GM21619 (cell line): Measurements from ENCODE around the gene STX1B.
"Not testable (repeated sequence)": the region's sequence is repeated elsewhere in the genome, so short reads cannot be mapped to it uniquely, and the experiment has no call there.

Experiments
- ATAC-seq: cut with Tn5 transposase; IDR thresholded peaks from one replicate; pipeline ENCODE4 v1.9.1; 2021; ENCODE audit not compliant: unreplicated experiment

Gene STX1B

GRCh38 chr16:30953511-30954124 is 56.8 kb downstream of the STX1B start:
- ATAC-seq, result no peak

- no peak for ATAC-seq
These were observed 57.3 kb downstream of the STX1B start for GRCh38 chr16:30953111-30953510.

- no peak for ATAC-seq
These were observed 58.7 kb downstream of the STX1B start for GRCh38 chr16:30951750-30952149.

- no peak for ATAC-seq
These were observed 59.2 kb downstream of the STX1B start for GRCh38 chr16:30951193-30951592.

GRCh38 chr16:30950516-30951065 is 59.8 kb downstream of the STX1B start:
- ATAC-seq, result no peak

- ATAC-seq, result peak; percentile 41
These were observed 60.6 kb downstream of the STX1B start for GRCh38 chr16:30949650-30950515.

GRCh38 chr16:30948667-30949649 is 61.5 kb downstream of the STX1B start, which contains the start of gene ORAI3:
TSS of gene ORAI3 (plus strand) at chr16:30949068. CDS start at chr16:30949290, 222 bp downstream.
- peak; percentile 70 for ATAC-seq

- ATAC-seq, result peak; percentile 2
These were observed 62.4 kb downstream of the STX1B start for GRCh38 chr16:30947859-30948666.

- no peak for ATAC-seq
These were observed 62.9 kb downstream of the STX1B start for GRCh38 chr16:30947541-30947858.

- ATAC-seq, result no peak
These were observed 63.5 kb downstream of the STX1B start for GRCh38 chr16:30946671-30947540.

- no peak for ATAC-seq
These were observed 66.1 kb downstream of the STX1B start for GRCh38 chr16:30944352-30944751.

GRCh38 chr16:30942426-30942806 is 68.0 kb downstream of the STX1B start:
- no peak for ATAC-seq

GRCh38 chr16:30941600-30942425 is 68.6 kb downstream of the STX1B start:
- ATAC-seq, result peak; percentile 85

- not testable (repeated sequence) for ATAC-seq
These were observed 70.9 kb downstream of the STX1B start for GRCh38 chr16:30939571-30939970.
